ENCODE measurements around the gene ALB.

- TF ChIP-seq, protein P1, sequence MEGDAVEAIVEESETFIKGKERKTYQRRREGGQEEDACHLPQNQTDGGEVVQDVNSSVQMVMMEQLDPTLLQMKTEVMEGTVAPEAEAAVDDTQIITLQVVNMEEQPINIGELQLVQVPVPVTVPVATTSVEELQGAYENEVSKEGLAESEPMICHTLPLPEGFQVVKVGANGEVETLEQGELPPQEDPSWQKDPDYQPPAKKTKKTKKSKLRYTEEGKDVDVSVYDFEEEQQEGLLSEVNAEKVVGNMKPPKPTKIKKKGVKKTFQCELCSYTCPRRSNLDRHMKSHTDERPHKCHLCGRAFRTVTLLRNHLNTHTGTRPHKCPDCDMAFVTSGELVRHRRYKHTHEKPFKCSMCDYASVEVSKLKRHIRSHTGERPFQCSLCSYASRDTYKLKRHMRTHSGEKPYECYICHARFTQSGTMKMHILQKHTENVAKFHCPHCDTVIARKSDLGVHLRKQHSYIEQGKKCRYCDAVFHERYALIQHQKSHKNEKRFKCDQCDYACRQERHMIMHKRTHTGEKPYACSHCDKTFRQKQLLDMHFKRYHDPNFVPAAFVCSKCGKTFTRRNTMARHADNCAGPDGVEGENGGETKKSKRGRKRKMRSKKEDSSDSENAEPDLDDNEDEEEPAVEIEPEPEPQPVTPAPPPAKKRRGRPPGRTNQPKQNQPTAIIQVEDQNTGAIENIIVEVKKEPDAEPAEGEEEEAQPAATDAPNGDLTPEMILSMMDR (IDR thresholded peaks at IDR 0.05; ENCODE audit: low read depth, low read length) = no peak
- TF ChIP-seq EZH2phosphoT487 (IDR thresholded peaks at IDR 0.05; ENCODE audit: low read depth) = no peak
These were observed 50.8 kb downstream of the ALB start for GRCh38 chr4:73454920-73455319.
